Measurements from ENCODE around the gene CHD8.

CHD8 gene

DNA sequence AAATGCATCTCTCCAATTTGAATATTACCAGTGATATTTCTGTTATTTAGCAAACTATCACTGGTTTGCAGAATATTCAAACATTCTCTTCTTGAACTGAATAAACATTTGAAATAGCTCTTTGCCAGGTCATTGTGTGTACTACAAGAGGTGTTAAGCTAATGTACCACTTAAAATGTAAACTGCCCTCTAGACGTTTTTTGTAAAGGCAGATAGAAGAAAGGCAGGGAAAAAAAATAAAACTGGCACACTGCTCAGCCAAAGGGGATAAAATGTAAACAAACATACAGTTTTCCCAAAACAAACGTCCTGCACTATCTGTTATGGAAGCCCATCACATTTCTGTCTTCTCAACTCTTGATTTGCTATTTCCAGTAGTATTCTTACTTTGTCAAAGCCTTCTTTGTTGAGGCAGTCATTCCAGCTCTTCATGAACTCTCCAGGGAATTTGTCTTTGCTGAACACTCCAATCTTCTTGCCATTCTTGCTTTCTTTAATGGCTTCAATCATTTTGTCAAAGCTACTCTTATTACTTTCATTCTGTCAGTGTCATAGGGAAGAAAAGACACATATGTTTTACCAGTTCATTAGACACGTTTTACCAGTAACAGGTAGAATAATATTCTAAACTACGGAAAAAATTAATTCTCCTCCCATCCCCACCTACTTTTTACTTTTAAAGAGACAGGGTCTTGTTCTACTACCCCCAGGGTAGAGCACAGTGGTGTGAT is 85.8 kb downstream of the CHD8 start:
- no peak for DNase-seq

DNA sequence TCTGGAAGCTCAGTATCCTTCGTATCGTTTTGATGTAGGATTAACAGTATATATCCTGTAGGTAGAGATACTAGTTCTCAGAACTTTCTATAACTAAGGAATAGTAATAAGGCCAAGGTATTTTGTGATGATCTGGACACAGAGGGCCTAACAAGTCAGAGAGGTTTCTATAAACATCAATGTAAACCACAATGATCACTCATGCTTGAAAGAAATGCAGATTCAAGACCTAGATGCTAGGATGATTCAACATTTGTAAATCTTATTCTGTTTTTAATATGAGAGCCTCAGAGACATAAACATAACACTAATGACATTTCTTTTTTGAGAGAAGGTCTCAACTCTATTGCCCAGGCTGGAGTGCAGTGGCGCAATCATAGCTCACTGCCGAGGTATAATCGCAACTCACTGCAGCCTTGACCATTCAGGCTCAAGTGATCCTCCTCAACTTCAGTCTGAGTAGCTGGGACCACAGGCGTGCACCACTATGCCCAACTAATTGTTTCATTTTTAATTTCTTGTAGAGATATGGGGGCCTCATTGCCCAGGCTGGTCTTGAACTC is 88.3 kb downstream of the CHD8 start:
- DNase-seq = no peak

DNA sequence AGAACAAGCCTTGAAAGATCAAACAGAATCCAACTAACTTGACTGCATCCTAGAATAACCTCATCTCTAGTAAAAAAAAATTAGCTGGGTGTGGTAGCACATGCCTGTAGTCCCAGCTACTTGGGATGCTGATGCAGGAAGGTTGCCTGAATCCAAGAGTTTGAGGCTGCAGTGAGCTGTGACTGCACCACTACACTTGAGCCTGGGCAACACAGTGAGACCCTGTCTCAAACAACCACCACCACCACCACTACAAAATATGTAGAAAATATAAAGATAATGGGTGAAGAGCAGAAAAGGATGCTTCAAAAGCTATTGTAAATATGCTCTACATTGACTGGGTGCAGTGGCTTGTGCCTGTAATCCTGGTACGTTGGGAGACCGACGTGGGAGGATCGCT is 99.4 kb downstream of the CHD8 start:
- no peak for DNase-seq

DNA sequence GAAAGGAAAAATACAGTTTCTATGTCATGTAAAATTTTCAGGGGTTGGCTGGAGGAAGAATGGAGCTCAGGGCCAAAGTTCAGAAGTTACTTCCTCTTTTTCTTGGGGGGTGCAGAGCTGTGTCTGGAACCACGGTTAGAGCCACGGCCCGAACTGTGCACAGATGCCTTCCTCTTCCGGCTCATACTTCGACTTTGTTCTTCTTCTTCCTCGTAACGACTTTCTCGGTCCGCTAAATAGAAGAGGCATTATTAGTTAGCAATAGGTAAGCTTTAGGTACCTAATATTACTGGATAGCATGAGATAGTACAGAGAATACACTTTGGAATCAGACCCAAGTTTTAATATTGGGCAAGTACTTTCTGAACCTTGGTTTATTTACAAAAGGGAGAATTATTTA is 103.3 kb downstream of the CHD8 start:
- no peak for DNase-seq

DNA sequence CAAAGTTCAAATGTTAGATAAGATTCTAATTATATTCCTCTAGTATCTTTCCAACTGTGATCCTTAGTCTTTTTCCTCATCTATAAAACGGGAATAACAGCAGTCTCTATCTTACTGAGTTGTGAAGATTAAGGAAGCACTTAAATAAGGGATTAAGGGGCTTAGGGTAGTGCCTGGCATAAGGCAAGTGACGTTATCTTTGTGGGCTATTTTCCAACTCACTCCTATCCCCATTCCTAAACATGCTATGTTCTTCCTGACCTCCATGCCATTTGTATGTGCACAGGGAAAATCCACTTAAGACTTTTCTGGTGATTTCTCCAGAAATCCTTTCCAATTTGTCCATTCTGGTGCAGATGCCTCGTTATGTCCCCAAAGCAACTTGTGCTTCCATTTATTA is 105.4 kb downstream of the CHD8 start:
- no peak for DNase-seq

DNA sequence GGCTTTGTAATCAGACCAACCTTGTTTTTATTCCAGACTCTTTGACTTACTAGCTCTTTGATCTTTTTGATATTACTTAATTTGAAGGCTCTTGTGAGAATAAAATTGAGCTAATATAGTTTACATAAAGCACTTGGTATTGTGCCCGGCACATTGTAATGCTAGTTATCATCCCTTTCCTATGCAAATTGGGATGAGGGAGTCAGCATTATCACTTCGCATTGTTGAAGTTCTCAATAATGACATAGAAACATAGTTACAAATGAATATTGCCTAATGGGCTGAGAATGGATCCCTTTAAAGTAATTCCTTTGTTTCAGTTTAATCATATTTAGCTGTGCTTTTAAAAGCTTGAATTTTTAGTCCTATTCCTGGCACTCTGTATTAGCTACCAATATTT is 108.7 kb downstream of the CHD8 start:
- DNase-seq = no peak

DNA sequence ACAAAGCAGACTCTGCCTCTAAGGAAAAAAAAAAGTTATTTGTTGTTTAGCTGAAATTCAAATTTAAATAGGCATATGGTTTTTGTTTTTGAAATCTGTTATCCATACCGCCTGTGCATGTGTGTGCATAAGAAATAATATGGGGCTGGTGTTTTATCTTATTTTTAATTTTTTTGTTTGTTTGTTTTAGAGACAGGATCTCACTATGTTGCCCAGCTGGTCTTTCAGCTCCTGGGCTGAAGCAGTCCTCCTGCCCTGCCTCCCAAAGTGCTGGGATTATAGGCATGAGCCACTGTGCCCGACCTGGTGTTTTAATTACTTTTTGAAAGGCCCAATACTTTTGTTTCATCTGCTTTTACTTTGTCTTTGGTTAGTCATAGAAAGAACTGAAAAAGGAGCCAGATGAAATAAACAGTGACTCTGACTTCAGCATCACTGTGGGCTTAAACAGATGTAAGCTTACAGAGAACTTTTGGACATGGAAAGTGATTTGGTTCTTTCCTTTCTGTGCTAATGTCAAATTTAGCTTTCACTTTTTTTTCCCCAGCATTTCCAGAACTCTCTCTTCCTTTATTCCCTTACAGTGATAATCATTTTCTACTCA is 109.3 kb downstream of the CHD8 start:
- DNase-seq = no peak

DNA sequence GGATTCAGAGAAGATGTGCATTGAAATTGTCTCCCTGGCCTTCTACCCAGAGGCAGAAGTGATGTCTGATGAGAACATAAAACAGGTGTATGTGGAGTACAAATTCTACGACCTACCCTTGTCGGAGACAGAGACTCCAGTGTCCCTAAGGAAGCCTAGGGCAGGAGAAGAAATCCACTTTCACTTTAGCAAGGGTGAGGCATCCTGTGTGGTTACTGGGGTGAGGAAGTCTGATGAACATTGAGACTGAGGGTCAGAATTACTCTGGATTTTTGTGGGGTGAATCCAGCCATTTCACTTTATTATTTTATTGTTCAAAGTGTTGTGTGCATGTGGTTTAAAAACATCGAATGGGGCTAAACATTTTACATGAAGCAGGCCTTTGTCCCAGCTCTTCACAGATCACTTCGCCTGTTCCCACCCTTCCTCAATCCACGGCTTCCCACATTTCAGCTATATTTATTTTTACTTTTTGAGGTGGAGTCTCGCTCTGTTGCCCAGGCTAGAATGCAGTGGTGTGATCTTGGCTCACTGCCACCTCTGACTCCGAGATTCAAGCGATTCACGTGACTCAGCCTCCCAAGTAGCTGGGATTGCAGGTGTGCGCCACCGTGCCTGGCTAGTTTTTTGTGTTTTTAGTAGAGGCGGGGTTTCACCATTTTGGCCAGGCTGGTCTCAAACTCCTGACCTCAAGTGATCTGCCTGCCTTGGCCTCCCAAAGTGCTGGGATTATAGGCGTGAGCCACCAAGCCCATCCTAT is 112.7 kb downstream of the CHD8 start:
- no peak for DNase-seq

Data from DMS79 treated with DMSO at 0.1 percent for 48 hours (cell line).